ENCODE data around the gene KCTD14. TPM values are rescaled to one million over a fixed set of nuclear protein-coding genes. Genes with fewer than 3 reads are reported as not detected.

Gene KCTD14
- total RNA-seq, 4 donors from 2014 or later: 0.68 to 2.2 (median 0.88) TPM

DNA sequence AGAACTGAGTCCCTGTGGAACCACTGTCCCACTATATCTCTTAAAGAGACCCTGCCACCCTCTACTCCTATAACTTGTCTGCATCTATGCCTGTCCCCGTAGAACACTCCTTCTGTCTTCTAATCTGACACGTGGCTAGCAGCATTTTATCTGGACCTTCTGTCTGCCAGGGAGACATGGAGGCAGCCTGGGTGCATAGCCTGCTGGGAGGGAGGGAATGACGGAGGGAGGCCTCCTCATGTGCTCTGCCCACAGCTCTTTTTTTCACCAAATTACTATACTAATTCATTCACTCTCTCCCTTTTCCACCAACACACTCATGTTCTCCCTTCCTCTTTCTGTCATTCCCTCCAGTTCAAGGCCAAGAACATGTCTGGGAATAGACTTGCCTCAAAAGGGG, 33.0 kb upstream of the KCTD14 start:
- TF ChIP-seq, protein P1, sequence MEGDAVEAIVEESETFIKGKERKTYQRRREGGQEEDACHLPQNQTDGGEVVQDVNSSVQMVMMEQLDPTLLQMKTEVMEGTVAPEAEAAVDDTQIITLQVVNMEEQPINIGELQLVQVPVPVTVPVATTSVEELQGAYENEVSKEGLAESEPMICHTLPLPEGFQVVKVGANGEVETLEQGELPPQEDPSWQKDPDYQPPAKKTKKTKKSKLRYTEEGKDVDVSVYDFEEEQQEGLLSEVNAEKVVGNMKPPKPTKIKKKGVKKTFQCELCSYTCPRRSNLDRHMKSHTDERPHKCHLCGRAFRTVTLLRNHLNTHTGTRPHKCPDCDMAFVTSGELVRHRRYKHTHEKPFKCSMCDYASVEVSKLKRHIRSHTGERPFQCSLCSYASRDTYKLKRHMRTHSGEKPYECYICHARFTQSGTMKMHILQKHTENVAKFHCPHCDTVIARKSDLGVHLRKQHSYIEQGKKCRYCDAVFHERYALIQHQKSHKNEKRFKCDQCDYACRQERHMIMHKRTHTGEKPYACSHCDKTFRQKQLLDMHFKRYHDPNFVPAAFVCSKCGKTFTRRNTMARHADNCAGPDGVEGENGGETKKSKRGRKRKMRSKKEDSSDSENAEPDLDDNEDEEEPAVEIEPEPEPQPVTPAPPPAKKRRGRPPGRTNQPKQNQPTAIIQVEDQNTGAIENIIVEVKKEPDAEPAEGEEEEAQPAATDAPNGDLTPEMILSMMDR (IDR thresholded peaks at IDR 0.05; ENCODE audit: low read depth): no peak

DNA sequence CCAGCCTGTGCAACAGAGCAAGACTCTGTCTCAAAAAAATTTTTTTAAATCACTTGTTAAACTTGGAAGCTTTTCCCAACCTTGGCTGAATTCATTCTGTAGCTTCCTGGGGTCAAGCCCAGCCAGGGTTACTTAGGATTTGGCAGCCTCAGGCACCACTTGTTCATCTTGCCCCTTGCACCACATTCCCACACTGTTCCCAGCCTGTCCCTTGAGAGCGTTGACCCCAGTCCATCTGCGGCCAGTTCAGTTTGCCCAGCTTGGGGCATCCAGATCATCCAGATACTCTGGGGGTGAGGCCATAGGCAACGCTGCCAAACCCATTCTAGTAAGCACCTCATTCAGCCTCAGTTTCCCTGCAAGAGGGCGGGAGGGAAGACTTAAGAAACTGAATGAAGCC, 31.9 kb upstream of the KCTD14 start:
- TF ChIP-seq, protein P1 (IDR thresholded peaks at IDR 0.05; ENCODE audit: low read depth): no peak

DNA sequence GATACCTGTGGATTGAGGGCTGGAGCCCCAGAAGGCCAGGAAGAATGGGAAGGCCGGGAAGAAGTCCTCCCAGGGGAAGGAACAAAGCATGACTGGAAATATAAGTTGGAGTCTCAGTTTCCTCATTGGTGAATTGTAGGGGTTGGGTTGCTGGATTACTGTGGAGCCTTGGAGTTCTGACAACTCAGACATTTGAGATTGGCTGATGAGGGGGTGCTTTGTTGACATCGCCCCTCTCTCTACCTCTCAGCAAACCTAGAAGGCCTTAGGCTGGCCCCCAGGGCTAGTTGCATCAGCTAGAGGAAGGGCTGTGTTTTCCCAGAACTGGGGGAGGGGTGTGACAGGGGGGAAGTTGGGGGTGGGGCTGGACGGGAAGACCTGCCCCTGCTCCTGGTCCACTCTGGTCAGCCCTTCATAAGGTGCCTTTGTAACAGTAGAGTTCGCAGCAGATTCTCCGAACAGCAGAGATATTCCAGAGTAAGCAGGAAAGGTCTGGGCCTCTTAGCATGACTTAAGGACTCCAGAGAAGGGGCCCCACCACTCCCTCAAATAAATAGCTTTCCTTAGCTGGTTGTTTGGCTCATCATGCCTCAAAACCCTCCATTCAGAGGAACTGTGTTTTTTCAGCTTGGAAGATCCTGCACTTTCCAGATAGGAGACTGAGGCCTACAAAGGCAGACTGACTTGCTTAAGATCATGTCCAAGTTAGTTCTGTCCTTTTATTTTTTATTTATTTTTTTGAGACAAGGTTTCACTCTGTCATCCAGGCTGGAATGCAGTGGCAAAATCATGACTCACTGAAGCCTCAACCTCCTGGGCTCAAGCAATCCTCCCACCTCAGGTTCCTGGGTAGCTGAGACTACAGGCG, 28.1 kb upstream of the KCTD14 start:
- TF ChIP-seq, protein P1 (IDR thresholded peaks at IDR 0.05; ENCODE audit: low read depth): no peak

DNA sequence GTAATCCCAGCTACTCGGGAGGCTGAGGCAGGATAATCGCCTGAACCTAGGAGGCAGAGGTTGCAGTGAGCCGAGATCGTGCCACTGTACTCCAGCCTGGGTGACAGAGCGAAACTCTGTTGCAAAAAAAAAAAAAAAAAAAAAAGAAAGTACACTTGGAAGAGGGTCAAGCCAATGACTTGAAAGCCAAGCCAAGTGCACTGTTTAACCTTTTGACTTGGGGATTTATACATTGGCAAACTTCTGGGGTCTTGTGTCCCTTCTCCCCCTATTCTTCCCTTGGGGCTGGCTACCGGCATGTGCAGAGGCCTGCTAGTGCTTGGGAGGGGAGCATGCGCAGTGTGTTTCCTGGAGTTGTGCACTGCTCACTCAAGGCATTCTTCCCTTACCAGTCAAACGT, 26.3 kb upstream of the KCTD14 start:
- TF ChIP-seq, protein P1 (IDR thresholded peaks at IDR 0.05; ENCODE audit: low read depth): no peak

DNA sequence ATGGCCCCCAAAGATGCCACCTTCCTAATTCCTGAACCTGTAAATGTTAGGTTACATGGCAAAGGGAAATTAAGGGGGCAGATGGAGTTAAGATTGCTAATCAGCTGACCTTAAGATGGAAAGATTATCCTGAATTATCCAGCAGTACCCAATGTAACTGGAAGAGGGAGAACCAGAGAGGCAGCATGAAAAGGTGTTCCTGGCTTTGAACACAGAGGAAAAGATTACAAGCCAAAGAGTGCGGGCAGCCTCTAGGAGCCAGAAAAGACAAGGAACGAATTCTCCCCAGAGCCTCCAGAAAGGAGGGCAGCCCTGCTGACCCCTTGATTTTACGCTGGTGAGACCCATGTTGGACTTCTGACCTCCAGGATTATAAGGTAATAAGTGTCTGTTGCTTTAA, 25.5 kb upstream of the KCTD14 start:
- TF ChIP-seq, protein P1 (IDR thresholded peaks at IDR 0.05; ENCODE audit: low read depth): no peak

DNA sequence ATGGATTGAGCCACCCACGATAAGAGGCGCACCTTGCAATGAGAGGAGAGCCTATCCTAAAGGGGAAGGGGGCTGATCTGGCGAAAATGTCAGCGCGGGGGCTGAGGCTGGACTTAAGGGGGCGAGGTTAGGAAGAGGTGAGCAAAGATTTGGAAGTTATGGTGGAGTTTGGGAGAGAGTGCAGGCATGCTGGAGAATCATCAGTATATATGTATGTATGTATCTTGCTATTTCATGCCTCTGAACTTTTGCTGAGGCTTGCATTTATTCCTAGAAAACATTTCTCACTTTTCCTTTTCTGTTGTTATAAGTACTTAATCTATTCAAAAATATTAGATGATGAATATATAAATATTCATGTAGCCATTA, 23.4 kb upstream of the KCTD14 start:
- TF ChIP-seq, protein P1 (IDR thresholded peaks at IDR 0.05; ENCODE audit: low read depth): no peak

DNA sequence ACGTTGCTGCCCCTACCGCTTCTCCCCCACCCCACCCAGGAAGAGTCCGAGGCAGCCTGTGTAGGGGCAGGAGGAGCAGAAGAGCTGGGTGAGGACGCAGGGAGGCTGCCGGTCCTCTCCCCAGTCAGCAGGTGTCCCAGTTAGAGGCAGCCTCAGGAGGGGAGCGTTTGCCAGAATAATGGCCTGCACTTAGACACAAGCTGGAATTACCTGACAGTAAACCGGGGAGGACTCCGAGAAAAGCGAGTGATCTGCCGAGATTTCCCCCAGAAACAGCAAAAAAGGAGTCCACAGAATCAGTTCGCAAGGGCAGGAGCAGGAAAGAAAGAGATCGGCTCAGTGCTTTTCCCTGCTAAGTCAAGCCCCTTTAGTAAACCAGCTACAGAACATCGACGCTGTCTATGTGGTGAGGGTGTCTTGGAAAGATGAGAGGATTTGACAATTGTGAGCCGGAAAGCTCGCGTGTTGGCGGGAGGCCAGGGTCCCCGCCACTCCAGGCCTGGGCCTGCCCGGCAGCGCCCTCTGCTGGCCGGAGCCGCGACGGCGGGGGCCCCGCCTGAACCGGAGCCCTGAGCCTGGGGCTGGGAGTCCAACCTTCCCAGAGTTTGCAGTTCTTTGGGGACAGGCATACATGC, 22.9 kb upstream of the KCTD14 start:
- TF ChIP-seq, protein P1 (IDR thresholded peaks at IDR 0.05; ENCODE audit: low read depth): no peak

Measured in subcutaneous adipose tissue (tissue), 4 donors.